Cardiac ventricle fibroblast (primary cell): ENCODE measurements around the gene DYDC1. TPM values are rescaled to one million over a fixed set of nuclear protein-coding genes. Genes with fewer than 3 reads are reported as not detected.

Experiments
- total RNA-seq: library from RNA; depleted of rRNA; stranded (reverse); fragments of >200 nt; gene quantifications from 2 replicates; pipeline ENCODE4 v1.2.3, GENCODE V29; 2015

Gene DYDC1
- total RNA-seq, result not detected in 2 replicates

GRCh38 chr10:80356563-80356988 lies at the start of gene DYDC1, which contains the start of gene DYDC2:
Gene DYDC1 (minus strand): TSS chr10:80356755. CDS start chr10:80352601, 4,154 bp downstream.
Gene DYDC2 (plus strand): TSS chr10:80356781. CDS start chr10:80362444, 5,663 bp downstream.

GRCh38 chr10:80289451-80290287 lies 66.9 kb downstream of the DYDC1 start, which contains the start of gene MAT1A:
Gene MAT1A (minus strand): TSS chr10:80289658. CDS start chr10:80289423, 235 bp downstream.

Other genes with a start within 250 kb of the DYDC1 start
- gene PLAC9, start 224.0 kb downstream of the DYDC1 start, total RNA-seq, result 116 and 174 TPM in 2 replicates
- 139 and 147 TPM in 2 replicates for gene ANXA11, start 151.2 kb downstream of the DYDC1 start, total RNA-seq
- not detected in 2 replicates for gene MAT1A, start 67.1 kb downstream of the DYDC1 start, total RNA-seq
- gene DYDC2, start within 50 bp of the DYDC1 start, total RNA-seq, result not detected in 2 replicates
- gene PRXL2A, start 51.8 kb upstream of the DYDC1 start, total RNA-seq, result 13.2 and 15.0 TPM in 2 replicates
- gene TSPAN14, start 97.6 kb upstream of the DYDC1 start, total RNA-seq, result 34.4 and 54.2 TPM in 2 replicates
- gene SH2D4B, start 181.1 kb upstream of the DYDC1 start, total RNA-seq, result not detected in 2 replicates